Peyer's patch (tissue), 4 donors: Measurements from ENCODE around the gene TYSND1. TPM values are rescaled to one million over a fixed set of nuclear protein-coding genes. Genes with fewer than 3 reads are reported as not detected.

Experiments
- DNase-seq, 3 donors: peaks; one replicate each; pipeline ENCODE4 v3.0.0-alpha.2; 2017 to 2019
- H3K27ac ChIP-seq, 4 donors: fragments of 200-600 bp; sonication (generic); one replicate each; pipeline ENCODE4 v1.5.1; 2016 to 2019
- H3K27me3 ChIP-seq, 2 donors: fragments of 200-600 bp; sonication (generic); one replicate each; pipeline ENCODE4 v1.5.1; 2019
- H3K36me3 ChIP-seq, 3 donors: fragments of 200-600 bp; sonication (generic); one replicate each; pipeline ENCODE4 v1.5.1; 2016 to 2019
- H3K4me1 ChIP-seq, 4 donors: fragments of 200-600 bp; sonication (generic); one replicate each; pipeline ENCODE4 v1.5.1; 2016 to 2019
- H3K4me3 ChIP-seq, 4 donors: fragments of 200-600 bp; sonication (generic); 1 replicate in 3 of 4; 2 replicates in 1 of 4; pipeline ENCODE4 v1.5.1; 2016 to 2019; ENCODE audit warnings: mild to moderate bottlenecking in 1 of 4
- H3K9me3 ChIP-seq, 4 donors: fragments of 200-600 bp; sonication (generic); one replicate each; pipeline ENCODE4 v1.5.1; 2016 to 2019; ENCODE audit warnings: mild to moderate bottlenecking in 1 of 4
- CTCF ChIP-seq, 6 experiments: fragments of 450-650 bp in 4 of 6; fragments of 200-600 bp in 2 of 6; sonication (generic) in 1 of 6; IDR thresholded peaks; one replicate each; pipeline ENCODE4 v1.5.1; 2017 to 2019; ENCODE audit warnings: antibody characterized with exemption in 6 of 6, mild to moderate bottlenecking in 3 of 6, moderate library complexity in 1 of 6
- POLR2A ChIP-seq, 2 donors: fragments of 450-650 bp; IDR thresholded peaks; one replicate each; pipeline ENCODE4 v1.5.1; 2017; ENCODE audit warnings: antibody characterized with exemption in 2 of 2, mild to moderate bottlenecking in 2 of 2, moderate library complexity in 2 of 2
- total RNA-seq, 4 donors: library from RNA; depleted of rRNA; stranded (reverse); fragments of >200 nt; gene quantifications; one replicate each; pipeline ENCODE4 v1.1.0, GENCODE V29; 2016

TYSND1 gene
- total RNA-seq, 4 donors from 2014 or later = 18.2 to 25.9 (median 21.7) TPM

GRCh38 chr10:70118196-70118595, 28.3 kb downstream of the TYSND1 start:
- Histone ChIP-seq H3K4me3 (no peak overlapping the region), H3K9me3 (no peaks in the 10 kb centered on the region), H3K36me3 (peaks cover 0 to 54% (median 0%) of the 10 kb centered on the region in 3 donors), H3K27me3 (no peaks in the 10 kb centered on the region), H3K4me1 (no peaks in the 10 kb centered on the region), H3K27ac (no peak overlapping the region)
- DNase-seq = no peak
- TF ChIP-seq CTCF (IDR thresholded peaks at IDR 0.05) (no peak), POLR2A (IDR thresholded peaks at IDR 0.05) (no peak)

- Histone ChIP-seq H3K36me3 (peaks cover 0 to 54% (median 0%) of the 10 kb centered on the region in 3 donors), H3K9me3 (no peaks in the 10 kb centered on the region), H3K4me1 (no peaks in the 10 kb centered on the region), H3K27me3 (no peaks in the 10 kb centered on the region), H3K4me3 (no peak overlapping the region), H3K27ac (no peak overlapping the region)
- no peak for TF ChIP-seq CTCF (IDR thresholded peaks at IDR 0.05)
- no peak for TF ChIP-seq POLR2A (IDR thresholded peaks at IDR 0.05)
- DNase-seq = no peak
Observed at GRCh38 chr10:70117646-70118045, 28.9 kb downstream of the TYSND1 start.

GRCh38 chr10:70115948-70116682, 30.4 kb downstream of the TYSND1 start:
- peaks cover 0 to 61% (median 0%) of the 10 kb centered on the region in 3 donors for H3K36me3 ChIP-seq
- peak; percentile 59 to 85 (median 61) for DNase-seq

GRCh38 chr10:70114902-70115301, 31.6 kb downstream of the TYSND1 start:
- TF ChIP-seq CTCF (IDR thresholded peaks at IDR 0.05) (no peak), POLR2A (IDR thresholded peaks at IDR 0.05) (no peak)
- DNase-seq = no peak
- Histone ChIP-seq H3K27ac (no peak overlapping the region), H3K4me3 (no peak overlapping the region), H3K9me3 (no peaks in the 10 kb centered on the region), H3K4me1 (no peaks in the 10 kb centered on the region), H3K27me3 (no peaks in the 10 kb centered on the region), H3K36me3 (peaks cover 0 to 62% (median 0%) of the 10 kb centered on the region in 3 donors)

More at GRCh38 chr10:70115948-70116682, 30.4 kb downstream of the TYSND1 start:
- TF ChIP-seq CTCF (IDR thresholded peaks at IDR 0.05) (peak; percentile 57 to 95 (median 80)), POLR2A (IDR thresholded peaks at IDR 0.05) (no peak)
- Histone ChIP-seq H3K9me3 (no peaks in the 10 kb centered on the region), H3K4me1 (no peaks in the 10 kb centered on the region), H3K27ac (no peak overlapping the region), H3K27me3 (no peaks in the 10 kb centered on the region), H3K4me3 (no peak overlapping the region)

GRCh38 chr10:70112071-70112470, 34.4 kb downstream of the TYSND1 start:
- Histone ChIP-seq H3K27me3 (no peaks in the 10 kb centered on the region), H3K4me3 (no peak overlapping the region), H3K9me3 (no peaks in the 10 kb centered on the region), H3K4me1 (no peaks in the 10 kb centered on the region), H3K36me3 (peaks cover 0 to 54% (median 0%) of the 10 kb centered on the region in 3 donors), H3K27ac (no peak overlapping the region)
- DNase-seq = no peak
- no peak for TF ChIP-seq CTCF (IDR thresholded peaks at IDR 0.05)
- no peak for TF ChIP-seq POLR2A (IDR thresholded peaks at IDR 0.05)
